ENCODE results near the gene ZNF784.

The ZNF784 gene

GRCh38 chr19:55640043-55640576 is 15.7 kb upstream of the ZNF784 start:
- Histone ChIP-seq H3K36me3 (ENCODE audit: control insufficient read depth, low read length) (peaks cover 48% of the 10 kb centered on the region), H3K4me2 (ENCODE audit: low read length) (peak overlapping the region; percentile 87), H3K27ac (ENCODE audit: low read depth, low read length) (peak overlapping the region; percentile 99), H3F3A (ENCODE audit: control insufficient read depth, insufficient read depth) (peaks cover 26% of the 10 kb centered on the region), H3K9me3 (ENCODE audit: control insufficient read depth, insufficient read depth, low read length) (no peaks in the 10 kb centered on the region), H4K20me1 (ENCODE audit: control insufficient read depth, insufficient read depth, low read depth, low read length) (peaks cover 3% of the 10 kb centered on the region; the same call in 1 of the 2 replicates), H3K4me1 (ENCODE audit: control insufficient read depth, low read length) (peaks cover 59% of the 10 kb centered on the region), H3K27me3 (ENCODE audit: control insufficient read depth, low read length) (no peaks in the 10 kb centered on the region), H3K9me2 (replicated peaks; ENCODE audit: control insufficient read depth, low read length) (no peaks in the 10 kb centered on the region), H3K79me2 (ENCODE audit: control insufficient read depth, low read length) (peaks cover 83% of the 10 kb centered on the region), H3K4me3 (ENCODE audit: low read length) (peak overlapping the region; percentile 95)
- TF ChIP-seq EZH2phosphoT487 (IDR thresholded peaks at IDR 0.05; ENCODE audit: borderline replicate concordance, low read length): no peak
- TF ChIP-seq CTCF (IDR thresholded peaks at IDR 0.05; ENCODE audit: low read depth, low read length, poor library complexity, severe bottlenecking): peak; percentile 76

- peak overlapping the region; percentile 21; the same call in 1 of the 2 replicates for H3K4me3 ChIP-seq (ENCODE audit: low read length)
- H3K4me2 ChIP-seq (ENCODE audit: low read length): peak overlapping the region; percentile 87
- TF ChIP-seq CTCF (IDR thresholded peaks at IDR 0.05; ENCODE audit: low read depth, low read length, poor library complexity, severe bottlenecking) (peak; percentile 86), EZH2phosphoT487 (IDR thresholded peaks at IDR 0.05; ENCODE audit: borderline replicate concordance, low read length) (no peak)
- H3K79me2 ChIP-seq (ENCODE audit: control insufficient read depth, low read length): peaks cover 79% of the 10 kb centered on the region
- no peaks in the 10 kb centered on the region for H3K27me3 ChIP-seq (ENCODE audit: control insufficient read depth, low read length)
- peaks cover 39% of the 10 kb centered on the region for H3K36me3 ChIP-seq (ENCODE audit: control insufficient read depth, low read length)
- H4K20me1 ChIP-seq (ENCODE audit: control insufficient read depth, insufficient read depth, low read depth, low read length): peaks cover 3% of the 10 kb centered on the region; the same call in 1 of the 2 replicates
- H3K27ac ChIP-seq (ENCODE audit: low read depth, low read length): peak overlapping the region; percentile 99
- H3K4me1 ChIP-seq (ENCODE audit: control insufficient read depth, low read length): peaks cover 57% of the 10 kb centered on the region
- H3K9me3 ChIP-seq (ENCODE audit: control insufficient read depth, insufficient read depth, low read length): no peaks in the 10 kb centered on the region
- H3F3A ChIP-seq (ENCODE audit: control insufficient read depth, insufficient read depth): peaks cover 22% of the 10 kb centered on the region
- H3K9me2 ChIP-seq (replicated peaks; ENCODE audit: control insufficient read depth, low read length): no peaks in the 10 kb centered on the region
Measured at GRCh38 chr19:55638864-55639359, 14.5 kb upstream of the ZNF784 start.

GRCh38 chr19:55637534-55637933 is 13.2 kb upstream of the ZNF784 start:
- peaks cover 53% of the 10 kb centered on the region for H3K4me1 ChIP-seq (ENCODE audit: control insufficient read depth, low read length)
- no peaks in the 10 kb centered on the region for H3K27me3 ChIP-seq (ENCODE audit: control insufficient read depth, low read length)
- peaks cover 27% of the 10 kb centered on the region for H3F3A ChIP-seq (ENCODE audit: control insufficient read depth, insufficient read depth)
- H3K79me2 ChIP-seq (ENCODE audit: control insufficient read depth, low read length): peaks cover 66% of the 10 kb centered on the region
- peaks cover 3% of the 10 kb centered on the region; the same call in 1 of the 2 replicates for H4K20me1 ChIP-seq (ENCODE audit: control insufficient read depth, insufficient read depth, low read depth, low read length)
- no peak overlapping the region; the same call in 1 of the 2 replicates for H3K4me3 ChIP-seq (ENCODE audit: low read length)
- peaks cover 30% of the 10 kb centered on the region for H3K36me3 ChIP-seq (ENCODE audit: control insufficient read depth, low read length)
- TF ChIP-seq CTCF (IDR thresholded peaks at IDR 0.05; ENCODE audit: low read depth, low read length, poor library complexity, severe bottlenecking): no peak
- TF ChIP-seq EZH2phosphoT487 (IDR thresholded peaks at IDR 0.05; ENCODE audit: borderline replicate concordance, low read length): no peak
- no peaks in the 10 kb centered on the region for H3K9me3 ChIP-seq (ENCODE audit: control insufficient read depth, insufficient read depth, low read length)
- no peak overlapping the region for H3K4me2 ChIP-seq (ENCODE audit: low read length)
- H3K27ac ChIP-seq (ENCODE audit: low read depth, low read length): no peak overlapping the region
- no peaks in the 10 kb centered on the region for H3K9me2 ChIP-seq (replicated peaks; ENCODE audit: control insufficient read depth, low read length)

Data from DOHH2 (cell line).